GM12892 (cell line): Measurements from ENCODE around the gene ZNF350.
"Not testable (repeated sequence)": the region's sequence is repeated elsewhere in the genome, so short reads cannot be mapped to it uniquely, and the experiment has no call there.

Experiments used
- POLR2A ChIP-seq: IDR thresholded peaks from 2 replicates; pipeline ENCODE4 v1.6.1; 2011; ENCODE audit warnings: low read depth, low read length, control low read depth
- POLR2AphosphoS5 ChIP-seq: IDR thresholded peaks from 2 replicates; pipeline ENCODE4 v1.6.1; 2011; ENCODE audit warnings: low read depth, low read length, control low read depth
- TAF1 ChIP-seq: IDR thresholded peaks from 2 replicates; pipeline ENCODE4 v1.6.1; 2011; ENCODE audit warnings: low read depth, mild to moderate bottlenecking, control low read depth, low read length, borderline replicate concordance

GRCh38 chr19:51957846-51958245 is 28.8 kb downstream of the ZNF350 start:
- TF ChIP-seq POLR2A, POLR2AphosphoS5, TAF1: not testable (repeated sequence)
